Spleen (tissue), 11 donors: ENCODE data around the gene PRDX1. TPM values are rescaled to one million over a fixed set of nuclear protein-coding genes. Genes with fewer than 3 reads are reported as not detected.

ENCODE experiments used
- DNase-seq: peaks from one replicate; pipeline ENCODE4 v3.0.0-alpha.2; 2020
- H3K27ac ChIP-seq, 8 donors: fragments of 200-600 bp; sonication (generic) in 7 of 8; 1 replicate in 4 of 8; 2 replicates in 4 of 8; pipeline versions ENCODE4 v1.5.0 to v1.8.0; 2016 to 2021; ENCODE audit warnings: inconsistent platforms in 4 of 8, mild to moderate bottlenecking in 4 of 8, moderate library complexity in 1 of 8
- H3K27me3 ChIP-seq, 7 donors: fragments of 200-600 bp; sonication (generic) in 6 of 7; replicated peaks in 1 of 7; 1 replicate in 4 of 7; 2 replicates in 3 of 7; pipeline versions ENCODE4 v1.5.0 to v1.8.0; 2016 to 2021; ENCODE audit warnings: inconsistent platforms in 3 of 7, mild to moderate bottlenecking in 1 of 7
- H3K36me3 ChIP-seq, 6 donors: fragments of 200-600 bp; sonication (generic) in 5 of 6; 1 replicate in 4 of 6; 2 replicates in 2 of 6; pipeline versions ENCODE4 v1.5.0 to v1.8.0; 2016 to 2021; ENCODE audit warnings: inconsistent platforms in 2 of 6
- H3K4me1 ChIP-seq, 6 donors: fragments of 200-600 bp; sonication (generic) in 5 of 6; 1 replicate in 3 of 6; 2 replicates in 3 of 6; pipeline versions ENCODE4 v1.5.0 to v1.8.0; 2016 to 2021; ENCODE audit warnings: inconsistent platforms in 3 of 6
- H3K4me3 ChIP-seq, 8 donors: fragments of 200-600 bp; sonication (generic) in 7 of 8; 1 replicate in 4 of 8; 2 replicates in 4 of 8; pipeline versions ENCODE4 v1.5.0 to v1.8.0; 2016 to 2021; ENCODE audit warnings: inconsistent platforms in 4 of 8, mild to moderate bottlenecking in 4 of 8, moderate library complexity in 2 of 8
- H3K9me3 ChIP-seq, 8 donors: fragments of 200-600 bp; sonication (generic) in 7 of 8; 1 replicate in 4 of 8; 2 replicates in 4 of 8; pipeline versions ENCODE4 v1.5.0 to v1.8.0; 2016 to 2021; ENCODE audit warnings: inconsistent platforms in 4 of 8
- CTCF ChIP-seq, 11 experiments: fragments of 200-600 bp in 7 of 11; fragments of 450-650 bp in 4 of 11; sonication (generic) in 4 of 11; IDR thresholded peaks in 8 of 11; conservative IDR thresholded peaks in 3 of 11; 1 replicate in 7 of 11; 2 replicates in 4 of 11; pipeline versions ENCODE4 v1.4.0 to v1.8.0; 2016 to 2021; ENCODE audit warnings: antibody characterized with exemption in 11 of 11, inconsistent platforms in 4 of 11, mild to moderate bottlenecking in 1 of 11
- POLR2A ChIP-seq, 3 donors: fragments of 450-650 bp; IDR thresholded peaks; one replicate each; pipeline ENCODE4 v1.5.1; 2017; ENCODE audit warnings: antibody characterized with exemption in 3 of 3, mild to moderate bottlenecking in 1 of 3
- POLR2AphosphoS5 ChIP-seq, 3 donors: sonication (generic); formaldehyde crosslinking; IDR thresholded peaks; one replicate each; pipeline ENCODE4 v1.5.1; 2017; ENCODE audit warnings: antibody characterized with exemption in 3 of 3
- WGBS, 5 donors: extraction: QIAGEN DNeasy Blood & Tissue Kit in 3 of 5; methylation state at CpG; one replicate each; pipeline versions ENCODE4 v1.1.5 to v1.1.7; 2013 to 2018; 5-methylcytosine and 5-hydroxymethylcytosine counted together
- intact Hi-C: fragments of 100-400 bp; cut with DNase I; formaldehyde crosslinking; loops from one replicate; pipeline ENCODE4 v1.15.0; 2023; ENCODE audit warnings: low total_unique reads
- polyA plus RNA-seq, 3 donors: library from polyadenylated mRNA; stranded (reverse); fragments of 200-250 nt; gene quantifications; one replicate each; pipeline ENCODE4 v1.2.1, GENCODE V29; 2013
- total RNA-seq, 7 donors: library from RNA; depleted of rRNA in 3 of 7; stranded (reverse); fragments of >200 nt in 3 of 7; fragmentation: NEBNext Ultra II Directional in 4 of 7; extraction: Animal tissue kit (Norgen Biotek cat#: 25700) in 4 of 7; gene quantifications; one replicate each; pipeline versions ENCODE4 v1.1.0 to v1.2.1, GENCODE V29; 2016 to 2021
- donor health status: healthy with polysubstance abuse.
- donor health status: DM: no; HTN: no; CAD: no; lungs with moderate emphysema.
- donor health status: DM: no; HTN: no; CAD: no.
- donor health status: Bipolar disorder and iron deficiency.
- donor health status: healthy.
- donor health status: DM: no; HTN: no; CAD: no.
- donor health status: DM: yes; HTN: yes; CAD: no.

The PRDX1 gene
- total and polyA plus RNA-seq, 10 donors = 156 to 457 (median 247) TPM

DNA sequence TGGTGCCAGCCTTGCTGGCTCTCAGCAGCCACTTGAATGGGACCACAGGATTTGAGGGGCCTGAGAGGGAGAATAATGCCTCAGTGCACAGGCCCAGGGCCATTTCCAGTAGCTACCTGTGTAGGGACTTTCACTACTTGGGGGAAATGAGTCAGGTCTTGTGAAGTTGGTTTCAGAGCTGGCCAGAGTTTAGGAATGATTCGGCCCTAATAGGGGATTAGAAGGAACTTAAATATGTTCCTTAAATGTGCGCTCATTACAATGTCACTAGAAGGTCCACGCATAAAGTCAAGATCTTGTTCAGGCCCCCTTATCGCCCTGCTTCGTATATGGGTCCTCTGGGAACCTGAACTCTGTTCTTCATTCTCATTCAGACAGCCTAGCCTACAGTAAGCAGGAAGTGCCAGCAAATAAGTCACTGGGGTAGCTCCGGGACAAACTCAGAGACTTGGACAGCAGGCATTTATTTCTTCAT is 23.4 kb upstream of the PRDX1 start:
- Histone ChIP-seq H3K36me3 (no peaks in the 10 kb centered on the region), H3K9me3 (no peaks in the 10 kb centered on the region), H3K27me3 (no peaks in the 10 kb centered on the region), H3K4me1 (peaks cover 29 to 54% (median 40%) of the 10 kb centered on the region in 6 donors), H3K27ac (peak overlapping the region in 5 of 8 donors; percentile 18 to 83 (median 44)), H3K4me3 (no peak overlapping the region)
- 29 to 56% (median 37%) methylated on average over 6 of the region's 6 CpGs for WGBS, 5 donors
- intact Hi-C loops = no loop called here
- DNase-seq = no peak
- TF ChIP-seq CTCF (IDR thresholded peaks at IDR 0.05 in 8 of 11, conservative IDR thresholded peaks at IDR 0.05 in 3 of 11) = no peak
- no peak for TF ChIP-seq POLR2A (IDR thresholded peaks at IDR 0.05)
- no peak for TF ChIP-seq POLR2AphosphoS5 (IDR thresholded peaks at IDR 0.05)

- DNase-seq = no peak
- H3K27ac ChIP-seq = peak overlapping the region in 5 of 8 donors; percentile 18 to 83 (median 75)
- TF ChIP-seq POLR2AphosphoS5 (IDR thresholded peaks at IDR 0.05) = no peak
- TF ChIP-seq CTCF (IDR thresholded peaks at IDR 0.05 in 8 of 11, conservative IDR thresholded peaks at IDR 0.05 in 3 of 11) = no peak
- TF ChIP-seq POLR2A (IDR thresholded peaks at IDR 0.05) = no peak
- intact Hi-C loops = no loop called here
- no peaks in the 10 kb centered on the region for H3K27me3 ChIP-seq
- peaks cover 29 to 51% (median 37%) of the 10 kb centered on the region in 6 donors for H3K4me1 ChIP-seq
- H3K9me3 ChIP-seq = no peaks in the 10 kb centered on the region
- no peaks in the 10 kb centered on the region for H3K36me3 ChIP-seq
- WGBS, 5 donors = 75 to 84% (median 78%) methylated on average over 4 of the region's 4 CpGs
- H3K4me3 ChIP-seq = no peak overlapping the region
These were observed 22.8 kb upstream of the PRDX1 start for GRCh38 chr1:45544530-45544929.

GRCh38 chr1:45543581-45544417 is 22.1 kb upstream of the PRDX1 start:
- no peaks in the 10 kb centered on the region for H3K27me3 ChIP-seq
- WGBS, 5 donors = 3 to 9% (median 6%) methylated on average over 8 of the region's 8 CpGs
- no peaks in the 10 kb centered on the region for H3K9me3 ChIP-seq
- intact Hi-C loops = no loop called here
- TF ChIP-seq POLR2AphosphoS5 (IDR thresholded peaks at IDR 0.05) (peak in 2 of 3 donors; percentile 77 to 84), POLR2A (IDR thresholded peaks at IDR 0.05) (no peak)
- no peaks in the 10 kb centered on the region for H3K36me3 ChIP-seq
- H3K27ac ChIP-seq = peak overlapping the region; percentile 29 to 83 (median 75)
- DNase-seq = peak; percentile 91
- H3K4me3 ChIP-seq = peak overlapping the region in 3 of 8 donors; percentile 1 to 48 (median 11)
- H3K4me1 ChIP-seq = peaks cover 29 to 55% (median 37%) of the 10 kb centered on the region in 6 donors

DNA sequence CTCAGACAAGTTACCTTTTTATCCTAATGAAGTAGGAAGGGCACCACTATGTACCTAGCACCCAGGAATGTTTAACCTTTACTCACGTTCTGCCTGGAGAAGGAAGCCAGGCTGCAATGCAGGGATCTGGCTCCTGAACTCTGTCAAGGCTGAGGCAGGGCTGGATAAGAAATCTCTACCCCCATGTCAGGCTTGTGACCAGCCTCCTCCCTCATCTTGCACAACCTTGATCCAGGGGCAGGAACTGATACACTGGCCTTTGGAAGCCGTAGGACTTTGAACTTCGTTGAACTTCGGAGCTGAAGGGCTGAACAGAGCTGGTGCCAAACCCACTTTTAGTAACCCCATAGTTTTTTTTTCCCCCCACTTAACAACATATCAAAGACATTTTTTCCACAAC is 20.9 kb upstream of the PRDX1 start:
- H3K4me3 ChIP-seq = no peak overlapping the region
- WGBS, 5 donors = 37 to 63% (median 50%) methylated on average over 3 to 4 of the region's 4 CpGs
- no peak for DNase-seq

More for the DNA sequence above, 20.9 kb upstream of the PRDX1 start:
- no peak for TF ChIP-seq CTCF (IDR thresholded peaks at IDR 0.05 in 8 of 11, conservative IDR thresholded peaks at IDR 0.05 in 3 of 11)
- no peak for TF ChIP-seq POLR2A (IDR thresholded peaks at IDR 0.05)
- no peak for TF ChIP-seq POLR2AphosphoS5 (IDR thresholded peaks at IDR 0.05)
- Histone ChIP-seq H3K36me3 (no peaks in the 10 kb centered on the region), H3K27ac (peak overlapping the region in 5 of 8 donors; percentile 14 to 83 (median 75)), H3K27me3 (no peaks in the 10 kb centered on the region), H3K4me1 (peaks cover 29 to 55% (median 37%) of the 10 kb centered on the region in 6 donors), H3K9me3 (no peaks in the 10 kb centered on the region)
- intact Hi-C loops = no loop called here
